GM12878 (cell line): ENCODE measurements around the gene ANGPTL4.
"Not testable (repeated sequence)": the region's sequence is repeated elsewhere in the genome, so short reads cannot be mapped to it uniquely, and the experiment has no call there.

Source experiments
- CTCF ChIP-seq, 3 experiments: IDR thresholded peaks in 2 of 3; conservative IDR thresholded peaks in 1 of 3; 2 replicates each; pipeline ENCODE4 v1.5.1; 2011; ENCODE audit warnings: low read depth in 3 of 3, low read length in 3 of 3, mild to moderate bottlenecking in 3 of 3, control low read depth in 2 of 3, moderate library complexity in 2 of 3, inconsistent platforms in 1 of 3, mixed read lengths in 1 of 3; ENCODE audit not compliant: control insufficient read depth in 2 of 3, insufficient read depth in 1 of 3; ENCODE audit errors: extremely low read depth in 1 of 3
- REST ChIP-seq: IDR thresholded peaks from 2 replicates; pipeline ENCODE4 v1.6.1; 2012; ENCODE audit warnings: mild to moderate bottlenecking, low read depth, low read length

- not testable (repeated sequence) for TF ChIP-seq CTCF (IDR thresholded peaks at IDR 0.05 in 2 of 3, conservative IDR thresholded peaks at IDR 0.05 in 1 of 3; ENCODE audit: control insufficient read depth in 2 of 3, extremely low read depth in 1 of 3, insufficient read depth in 1 of 3, low read depth in 3 of 3, low read length in 3 of 3); REST
Measured at GRCh38 chr19:8352845-8353244, 11.1 kb upstream of the ANGPTL4 start.
